BE2C (cell line): ENCODE data around the gene KCNC4.

Experiments used
- DNase-seq: peaks from one replicate; pipeline ENCODE4 v3.0.0-alpha.2; 2020
- H3K27me3 ChIP-seq: fragments of 250-450 bp; sonication (Bioruptor Pico); 2 replicates; pipeline ENCODE4 v1.5.1; 2020; ENCODE audit warnings: mild to moderate bottlenecking
- H3K36me3 ChIP-seq: fragments of 250-450 bp; sonication (Bioruptor Pico); 2 replicates; pipeline ENCODE4 v1.5.1; 2020; ENCODE audit warnings: mild to moderate bottlenecking
- H3K4me1 ChIP-seq: fragments of 250-450 bp; sonication (Bioruptor Pico); 2 replicates; pipeline ENCODE4 v1.5.1; 2020
- H3K4me3 ChIP-seq: 2 replicates; pipeline ENCODE4 v1.5.1; 2011; ENCODE audit warnings: low read depth, low read length
- H3K9me3 ChIP-seq: fragments of 250-450 bp; sonication (Bioruptor Pico); 2 replicates; pipeline ENCODE4 v1.5.1; 2020
- TF ChIP-seq, protein P1 (sequence below): IDR thresholded peaks from 2 replicates; pipeline ENCODE4 v1.5.1; 2012; ENCODE audit warnings: mild to moderate bottlenecking, low read depth, low read length

The KCNC4 gene

DNA sequence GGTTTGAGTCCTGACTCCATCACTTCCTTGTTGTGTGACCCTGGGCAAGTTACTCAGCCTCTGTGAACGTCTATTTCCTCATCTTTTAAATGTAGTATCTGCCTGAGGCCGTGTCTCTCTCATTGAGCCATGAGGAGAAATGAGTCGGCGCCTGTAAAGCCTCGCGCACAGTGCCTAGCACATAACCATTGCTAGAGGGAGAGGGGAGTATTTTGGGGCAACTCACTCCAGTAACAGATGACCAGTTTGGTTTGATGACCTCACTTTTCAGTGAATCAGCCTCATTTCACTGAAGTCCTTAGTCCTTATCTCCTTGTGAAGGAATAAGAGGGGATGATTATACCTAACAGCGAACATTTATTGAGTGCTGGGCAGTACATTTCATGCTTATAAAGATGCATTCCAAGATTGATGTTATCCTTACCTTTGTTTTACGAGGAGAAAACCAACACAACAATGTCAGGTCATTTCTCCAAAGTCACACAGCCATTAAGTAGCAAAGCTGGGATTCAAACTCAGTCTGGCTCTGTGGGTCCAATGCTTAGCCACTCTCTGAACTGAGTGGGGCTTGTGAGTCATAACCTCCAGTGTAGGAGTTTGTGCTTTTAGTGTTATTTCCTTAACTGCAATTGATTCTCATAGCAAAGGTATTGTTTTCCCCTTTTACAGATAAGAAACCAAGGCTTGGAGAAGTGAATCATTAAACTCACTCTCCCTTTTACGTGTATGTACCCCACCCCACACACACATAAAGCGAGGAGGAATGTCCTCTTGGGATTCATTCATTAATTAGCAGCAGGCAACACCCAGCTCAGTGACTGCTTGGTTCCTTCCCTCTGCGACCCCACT, 25.9 kb downstream of the KCNC4 start:
- H3K4me1 ChIP-seq, result peaks cover 33% of the 10 kb centered on the region
- no peaks in the 10 kb centered on the region for H3K9me3 ChIP-seq
- H3K27me3 ChIP-seq, result no peaks in the 10 kb centered on the region
- no peaks in the 10 kb centered on the region for H3K36me3 ChIP-seq
- TF ChIP-seq, protein P1, sequence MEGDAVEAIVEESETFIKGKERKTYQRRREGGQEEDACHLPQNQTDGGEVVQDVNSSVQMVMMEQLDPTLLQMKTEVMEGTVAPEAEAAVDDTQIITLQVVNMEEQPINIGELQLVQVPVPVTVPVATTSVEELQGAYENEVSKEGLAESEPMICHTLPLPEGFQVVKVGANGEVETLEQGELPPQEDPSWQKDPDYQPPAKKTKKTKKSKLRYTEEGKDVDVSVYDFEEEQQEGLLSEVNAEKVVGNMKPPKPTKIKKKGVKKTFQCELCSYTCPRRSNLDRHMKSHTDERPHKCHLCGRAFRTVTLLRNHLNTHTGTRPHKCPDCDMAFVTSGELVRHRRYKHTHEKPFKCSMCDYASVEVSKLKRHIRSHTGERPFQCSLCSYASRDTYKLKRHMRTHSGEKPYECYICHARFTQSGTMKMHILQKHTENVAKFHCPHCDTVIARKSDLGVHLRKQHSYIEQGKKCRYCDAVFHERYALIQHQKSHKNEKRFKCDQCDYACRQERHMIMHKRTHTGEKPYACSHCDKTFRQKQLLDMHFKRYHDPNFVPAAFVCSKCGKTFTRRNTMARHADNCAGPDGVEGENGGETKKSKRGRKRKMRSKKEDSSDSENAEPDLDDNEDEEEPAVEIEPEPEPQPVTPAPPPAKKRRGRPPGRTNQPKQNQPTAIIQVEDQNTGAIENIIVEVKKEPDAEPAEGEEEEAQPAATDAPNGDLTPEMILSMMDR, result no peak
- H3K4me3 ChIP-seq, result peak overlapping the region; percentile 33; the same call in 1 of the 2 replicates
- DNase-seq, result no peak

GRCh38 chr1:110237386-110238152, 27.5 kb downstream of the KCNC4 start:
- TF ChIP-seq, protein P1, result no peak
- peaks cover 33% of the 10 kb centered on the region for H3K4me1 ChIP-seq
- no peak for DNase-seq
- H3K36me3 ChIP-seq, result no peaks in the 10 kb centered on the region
- no peaks in the 10 kb centered on the region for H3K9me3 ChIP-seq
- no peaks in the 10 kb centered on the region for H3K27me3 ChIP-seq
- no peak overlapping the region for H3K4me3 ChIP-seq

GRCh38 chr1:110239441-110240430, 29.6 kb downstream of the KCNC4 start:
- Histone ChIP-seq H3K36me3 (no peaks in the 10 kb centered on the region), H3K9me3 (no peaks in the 10 kb centered on the region), H3K4me1 (peaks cover 27% of the 10 kb centered on the region), H3K27me3 (no peaks in the 10 kb centered on the region), H3K4me3 (no peak overlapping the region)
- no peak for DNase-seq
- TF ChIP-seq, protein P1, result no peak

GRCh38 chr1:110240476-110241210, 30.5 kb downstream of the KCNC4 start:
- TF ChIP-seq, protein P1, result no peak
- Histone ChIP-seq H3K4me1 (peaks cover 22% of the 10 kb centered on the region), H3K27me3 (no peaks in the 10 kb centered on the region), H3K4me3 (no peak overlapping the region), H3K36me3 (no peaks in the 10 kb centered on the region), H3K9me3 (no peaks in the 10 kb centered on the region)
- peak; percentile 54 for DNase-seq

GRCh38 chr1:110241516-110241915, 31.4 kb downstream of the KCNC4 start:
- TF ChIP-seq, protein P1, result no peak
- H3K27me3 ChIP-seq, result no peaks in the 10 kb centered on the region
- no peaks in the 10 kb centered on the region for H3K9me3 ChIP-seq
- H3K4me1 ChIP-seq, result peaks cover 13% of the 10 kb centered on the region
- no peak overlapping the region for H3K4me3 ChIP-seq
- no peak for DNase-seq
- no peaks in the 10 kb centered on the region for H3K36me3 ChIP-seq
